PC-9 (cell line): ENCODE measurements around the gene OR51A2. TPM values are rescaled to one million over a fixed set of nuclear protein-coding genes. Genes with fewer than 3 reads are reported as not detected.
"Not testable (repeated sequence)": the region's sequence is repeated elsewhere in the genome, so short reads cannot be mapped to it uniquely, and the experiment has no call there.

Experiments used
- Bru-seq: library from RNA; stranded (reverse); fragments of 400-500 nt; gene quantifications from one replicate; lab custom pipeline; 2021; lab: Mats Ljungman, UMichigan
- BruChase-seq, 2 experiments: library from RNA; stranded (reverse); fragments of 400-500 nt; gene quantifications; one replicate each; lab custom pipeline; 2021; lab: Mats Ljungman, UMichigan
- BruUV-seq: library from RNA; stranded (reverse); fragments of 400-500 nt; replicated peaks from 2 replicates; lab custom pipeline; 2021; lab: Mats Ljungman, UMichigan
- CTCF ChIA-PET: fragments of 300-600 bp; sonication (Branson Sonifier 250); formaldehyde crosslinking; loops from one replicate; lab custom pipeline; 2022; ENCODE audit warnings: antibody characterized with exemption; lab: Charles Lee
- POLR2A ChIA-PET: fragments of 300-600 bp; sonication (Branson Sonifier 250); formaldehyde crosslinking; loops from one replicate; lab custom pipeline; 2022; ENCODE audit warnings: antibody characterized with exemption; ENCODE audit not compliant: unreplicated experiment; lab: Charles Lee
- DNase-seq, 2 experiments: peaks; one replicate each; pipeline versions ENCODE4 v3.0.0 to v3.0.0-alpha.2; 2015 to 2022; ENCODE audit warnings: mixed read lengths in 1 of 2
- H2AFZ ChIP-seq: fragments of 200-600 bp; sonication (generic); 2 replicates; pipeline ENCODE4 v1.8.1; 2017; ENCODE audit warnings: antibody characterized with exemption
- H3F3A ChIP-seq: fragments of 200-600 bp; sonication (generic); 2 replicates; pipeline ENCODE4 v1.8.1; 2017; ENCODE audit warnings: antibody characterized with exemption, mild to moderate bottlenecking, low read depth; ENCODE audit not compliant: insufficient read depth
- H3K27ac ChIP-seq: fragments of 200-600 bp; sonication (generic); 2 replicates; pipeline ENCODE4 v1.6.1; 2016; ENCODE audit warnings: mixed run types
- H3K27me3 ChIP-seq: fragments of 200-600 bp; sonication (generic); 2 replicates; pipeline ENCODE4 v1.6.1; 2016; ENCODE audit warnings: low read depth, mixed run types; ENCODE audit not compliant: insufficient read depth
- H3K36me3 ChIP-seq: fragments of 200-600 bp; sonication (generic); 2 replicates; pipeline ENCODE4 v1.6.1; 2016; ENCODE audit warnings: low read depth, mixed run types
- H3K4me1 ChIP-seq: fragments of 200-600 bp; sonication (generic); replicated peaks from 2 replicates; pipeline ENCODE4 v1.6.1; 2016; ENCODE audit warnings: mixed run types; ENCODE audit not compliant: insufficient read depth
- H3K4me2 ChIP-seq: fragments of 200-600 bp; sonication (generic); 2 replicates; pipeline ENCODE4 v1.6.1; 2017; ENCODE audit warnings: mixed run types
- H3K4me3 ChIP-seq: fragments of 200-600 bp; sonication (generic); 2 replicates; pipeline ENCODE4 v1.6.1; 2016; ENCODE audit warnings: mixed run types
- H3K79me2 ChIP-seq: fragments of 200-600 bp; sonication (generic); 2 replicates; pipeline ENCODE4 v1.6.1; 2017; ENCODE audit warnings: low read depth, mixed run types
- H3K9me2 ChIP-seq: fragments of 200-600 bp; sonication (generic); 2 replicates; pipeline ENCODE4 v1.8.1; 2017; ENCODE audit warnings: mild to moderate bottlenecking; ENCODE audit not compliant: insufficient read depth
- H3K9me3 ChIP-seq: fragments of 200-600 bp; sonication (generic); 2 replicates; pipeline ENCODE4 v1.8.1; 2016; ENCODE audit warnings: low read depth; ENCODE audit not compliant: insufficient read depth
- H4K20me1 ChIP-seq: fragments of 200-600 bp; sonication (generic); 2 replicates; pipeline ENCODE4 v1.8.1; 2017; ENCODE audit not compliant: insufficient read depth
- CTCF ChIP-seq: fragments of 200-600 bp; sonication (generic); conservative IDR thresholded peaks from 2 replicates; pipeline ENCODE4 v1.6.1; 2017; ENCODE audit warnings: mixed run types, antibody characterized with exemption, mild to moderate bottlenecking, moderate library complexity
- EZH2 ChIP-seq: fragments of 200-600 bp; sonication (generic); IDR thresholded peaks from 2 replicates; pipeline ENCODE4 v1.8.0; 2017; ENCODE audit warnings: antibody characterized with exemption, low read depth
- intact Hi-C: fragments of 100-400 bp; cut with micrococcal nuclease; formaldehyde crosslinking; loops from one replicate; pipeline ENCODE4 v1.10.0; 2022; ENCODE audit not compliant: unreplicated experiment
- long read RNA-seq: library from polyadenylated mRNA; stranded (forward); transcript quantifications from one replicate; pipeline ENCODE4 v2.0.0, GENCODE V29; 2022
- total RNA-seq: library from RNA; stranded (reverse); gene quantifications from 2 replicates; pipeline ENCODE4 v1.2.3, GENCODE V29; 2021

OR51A2 gene
- not detected in 2 replicates for total RNA-seq
- not detected for Bru-seq, nascent RNA
- not detected for BruChase-seq, experiment 1, labeled RNA remaining after a 2-hour chase
- not detected for BruChase-seq, experiment 2, labeled RNA remaining after a 6-hour chase
- long read RNA-seq: 0 reads

- H3K4me1 ChIP-seq, BruUV-seq, H3K27ac ChIP-seq, H3K4me2 ChIP-seq, POLR2A ChIA-PET, H3K79me2 ChIP-seq, H3K27me3 ChIP-seq, H3K4me3 ChIP-seq, H3K9me3 ChIP-seq, intact Hi-C loops, H2AFZ ChIP-seq, CTCF ChIA-PET, H3K9me2 ChIP-seq, DNase-seq, H3F3A ChIP-seq, H4K20me1 ChIP-seq, H3K36me3 ChIP-seq: not testable (repeated sequence)
Measured at GRCh38 chr11:4955613-4956012, at the start of gene OR51A2. Gene OR51A2 (minus strand): TSS chr11:4955713. CDS start chr11:4955713, 0 bp downstream.

GRCh38 chr11:5004424-5005274 is 49.1 kb upstream of the OR51A2 start:
- peak in 1 of 2 experiments; percentile 6 for DNase-seq
- ChIA-PET CTCF (no interaction called here), POLR2A (no interaction called here)
- no TSS peak for BruUV-seq
- intact Hi-C loops: loop anchor here (2.0 to 10.0 kb wide), 2 partner anchors 368 to 820 kb away; partner anchors contain the start of gene OR51D1
- H3F3A ChIP-seq: no peaks in the 10 kb centered on the region
- no peaks in the 10 kb centered on the region for H3K36me3 ChIP-seq
- H3K4me2 ChIP-seq: no peak overlapping the region
- H3K9me3 ChIP-seq: no peaks in the 10 kb centered on the region
- no peaks in the 10 kb centered on the region for H3K9me2 ChIP-seq
- no peak overlapping the region for H3K4me3 ChIP-seq
- H2AFZ ChIP-seq: no peak overlapping the region
- no peaks in the 10 kb centered on the region for H3K79me2 ChIP-seq
- peak; percentile 61 for TF ChIP-seq CTCF
- TF ChIP-seq EZH2: no peak
- H3K4me1 ChIP-seq: no peaks in the 10 kb centered on the region
- H4K20me1 ChIP-seq: no peaks in the 10 kb centered on the region
- no peak overlapping the region for H3K27ac ChIP-seq
- H3K27me3 ChIP-seq: no peaks in the 10 kb centered on the region

GRCh38 chr11:4994551-4994950 is 39.0 kb upstream of the OR51A2 start, which contains the start of gene OR51L1:
Gene OR51L1 (plus strand): TSS chr11:4994851. CDS start chr11:4998983, 4,132 bp downstream.
- TF ChIP-seq CTCF (no peak), EZH2 (no peak)
- intact Hi-C loops: no loop called here
- Histone ChIP-seq H3K79me2 (no peaks in the 10 kb centered on the region), H3K9me2 (no peaks in the 10 kb centered on the region), H3K4me3 (no peak within 1 kb of the TSS), H4K20me1 (no peaks in the 10 kb centered on the region), H3K9me3 (no peaks in the 10 kb centered on the region), H3K27ac (no peak within 1 kb of the TSS), H3K36me3 (no peaks in the 10 kb centered on the region), H2AFZ (no peak within 1 kb of the TSS), H3K27me3 (no peaks in the 10 kb centered on the region), H3F3A (no peaks in the 10 kb centered on the region), H3K4me1 (no peaks in the 10 kb centered on the region), H3K4me2 (no peak within 1 kb of the TSS)
- no TSS peak for BruUV-seq
- ChIA-PET POLR2A (no interaction called here), CTCF (no interaction called here)
- DNase-seq: no peak
